HepG2 (cell line): Measurements from ENCODE around the gene PNPLA2. TPM values are rescaled to one million over a fixed set of nuclear protein-coding genes. Genes with fewer than 3 reads are reported as not detected.

Experiments used
- BRD4 ChIP-seq: sonication (generic); formaldehyde crosslinking; IDR thresholded peaks from 2 replicates; pipeline ENCODE4 v1.4.0; 2020; ENCODE audit warnings: missing genetic modification reagents
- GZF1 ChIP-seq: sonication (generic); formaldehyde crosslinking; IDR thresholded peaks from 2 replicates; pipeline ENCODE4 v1.5.1; 2020; ENCODE audit warnings: mild to moderate bottlenecking, missing genetic modification reagents
- KDM2A ChIP-seq: sonication (generic); formaldehyde crosslinking; IDR thresholded peaks from 2 replicates; pipeline ENCODE4 v1.4.0; 2020; ENCODE audit warnings: low read depth, missing genetic modification reagents, borderline replicate concordance
- KIAA2018 ChIP-seq: sonication (generic); formaldehyde crosslinking; IDR thresholded peaks from 2 replicates; pipeline ENCODE4 v1.5.0; 2020; ENCODE audit warnings: mild to moderate bottlenecking, missing genetic modification reagents, borderline replicate concordance
- ZBTB37 ChIP-seq: sonication (generic); formaldehyde crosslinking; IDR thresholded peaks from 2 replicates; pipeline ENCODE4 v1.4.0; 2020; ENCODE audit warnings: mild to moderate bottlenecking, missing genetic modification reagents
- ZKSCAN5 ChIP-seq: sonication (generic); formaldehyde crosslinking; IDR thresholded peaks from 2 replicates; pipeline ENCODE4 v1.5.1; 2020; ENCODE audit warnings: mild to moderate bottlenecking, missing genetic modification reagents
- ZNF317 ChIP-seq: sonication (generic); formaldehyde crosslinking; IDR thresholded peaks from 2 replicates; pipeline ENCODE4 v1.5.0; 2020; ENCODE audit warnings: mild to moderate bottlenecking, missing genetic modification reagents
- ZNF329 ChIP-seq: sonication (generic); formaldehyde crosslinking; IDR thresholded peaks from 2 replicates; pipeline ENCODE4 v1.9.0; 2021; ENCODE audit warnings: low read depth, mild to moderate bottlenecking, missing genetic modification reagents
- ZNF543 ChIP-seq: sonication (generic); formaldehyde crosslinking; IDR thresholded peaks from 2 replicates; pipeline ENCODE4 v1.4.0; 2020; ENCODE audit warnings: mild to moderate bottlenecking, missing genetic modification reagents
- ZNF609 ChIP-seq: sonication (generic); formaldehyde crosslinking; IDR thresholded peaks from 2 replicates; pipeline ENCODE4 v1.4.0; 2020; ENCODE audit warnings: mild to moderate bottlenecking, missing genetic modification reagents, borderline replicate concordance
- polyA plus RNA-seq, 8 experiments: library from polyadenylated mRNA; depleted of rRNA in 3 of 8; stranded (reverse) in 7 of 8; unstranded in 1 of 8; fragments of >200 nt; fragmentation: Illumina TruSeq in 4 of 8; extraction: Trizol in 4 of 8; gene quantifications; 2 replicates each; pipeline versions ENCODE4 v1.2.1 to v1.2.3, GENCODE V29; 2011 to 2016; ENCODE audit warnings: low read depth in 4 of 8, missing spikeins in 1 of 8, mixed read lengths in 1 of 8; ENCODE audit not compliant: insufficient read depth in 1 of 8
- total RNA-seq, 5 experiments: library from RNA; depleted of rRNA; stranded (reverse); fragments of >200 nt; fragmentation: Illumina TruSeq; extraction: Trizol; gene quantifications; 2 replicates each; pipeline ENCODE4 v1.2.3, GENCODE V29; 2016; ENCODE audit warnings: low read depth in 1 of 5
- TF ChIP-seq, protein P1 (sequence below): sonication (generic); formaldehyde crosslinking; IDR thresholded peaks from 2 replicates; pipeline ENCODE4 v1.4.0; 2020; ENCODE audit warnings: low read depth, mild to moderate bottlenecking, missing genetic modification reagents

Gene PNPLA2
- total and polyA plus RNA-seq, 2 of the 13 experiments (the other 11 are each of a cell fraction or from before 2014, with no cell fraction given), result 10.5 to 43.2 TPM

DNA sequence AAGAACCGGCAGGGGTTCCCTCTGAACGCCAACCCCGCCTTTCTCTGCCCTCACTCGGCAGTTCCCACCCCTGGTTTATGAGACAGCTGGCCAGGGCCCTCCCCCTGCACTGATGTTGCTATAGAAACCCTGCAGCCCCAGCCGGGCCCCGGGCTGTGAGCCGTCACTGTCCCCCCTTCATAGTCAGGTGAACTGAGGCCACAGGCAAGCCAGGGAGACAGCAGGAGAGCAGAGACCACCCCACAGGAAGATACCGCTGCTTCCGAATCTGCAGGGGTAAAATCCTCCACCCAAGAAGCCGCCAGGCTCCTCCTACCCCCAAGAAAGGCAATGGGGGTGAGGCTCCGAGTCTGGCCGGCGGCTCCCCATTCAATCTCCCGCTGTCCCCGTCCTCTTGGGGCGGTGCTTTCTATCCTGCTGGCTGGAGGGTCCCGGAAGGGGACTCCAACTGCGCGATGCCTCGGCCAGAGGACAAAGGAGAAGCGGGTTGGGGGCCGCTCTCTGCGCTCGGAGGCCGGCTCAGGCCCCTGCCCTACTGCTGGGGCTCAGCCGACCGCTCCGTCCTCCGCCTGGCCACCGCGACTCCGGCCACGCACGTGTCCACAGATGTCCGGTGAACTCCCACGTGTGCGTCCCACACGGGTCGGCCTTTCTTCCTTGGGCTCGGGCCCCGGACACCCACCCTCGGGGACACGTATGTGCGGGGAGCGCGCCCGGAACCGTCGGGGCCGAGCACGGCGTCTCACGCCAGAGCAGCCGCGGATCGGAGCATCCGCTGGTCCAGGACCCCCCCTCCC, 21.2 kb upstream of the PNPLA2 start (continued):
- TF ChIP-seq ZNF609 (CRISPR knock-in tag), result 0 out of 2 replicates have a peak, but pooled peaks have one; percentile 24
- peak; percentile 58; the same call in 1 of the 2 replicates for TF ChIP-seq BRD4 (CRISPR knock-in tag)
- TF ChIP-seq, protein P1, sequence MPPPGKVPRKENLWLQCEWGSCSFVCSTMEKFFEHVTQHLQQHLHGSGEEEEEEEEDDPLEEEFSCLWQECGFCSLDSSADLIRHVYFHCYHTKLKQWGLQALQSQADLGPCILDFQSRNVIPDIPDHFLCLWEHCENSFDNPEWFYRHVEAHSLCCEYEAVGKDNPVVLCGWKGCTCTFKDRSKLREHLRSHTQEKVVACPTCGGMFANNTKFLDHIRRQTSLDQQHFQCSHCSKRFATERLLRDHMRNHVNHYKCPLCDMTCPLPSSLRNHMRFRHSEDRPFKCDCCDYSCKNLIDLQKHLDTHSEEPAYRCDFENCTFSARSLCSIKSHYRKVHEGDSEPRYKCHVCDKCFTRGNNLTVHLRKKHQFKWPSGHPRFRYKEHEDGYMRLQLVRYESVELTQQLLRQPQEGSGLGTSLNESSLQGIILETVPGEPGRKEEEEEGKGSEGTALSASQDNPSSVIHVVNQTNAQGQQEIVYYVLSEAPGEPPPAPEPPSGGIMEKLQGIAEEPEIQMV (CRISPR knock-in tag), result no peak
- no peak for TF ChIP-seq ZNF543 (CRISPR knock-in tag)
- no peak for TF ChIP-seq KIAA2018 (CRISPR knock-in tag)
- TF ChIP-seq ZNF329, result no peak
- peak; percentile 95 for TF ChIP-seq KDM2A
- TF ChIP-seq ZKSCAN5 (CRISPR knock-in tag), result no peak
- peak; percentile 26; the same call in 1 of the 2 replicates for TF ChIP-seq ZNF317 (CRISPR knock-in tag)
- no peak for TF ChIP-seq ZBTB37 (CRISPR knock-in tag)
- no peak for TF ChIP-seq GZF1
